ENCODE results near the gene SYS1. TPM values are rescaled to one million over a fixed set of nuclear protein-coding genes. Genes with fewer than 3 reads are reported as not detected.

Gene SYS1
- total RNA-seq, 1 experiment from 2014 or later: 45.5 TPM

GRCh38 chr20:45366631-45367030, 3.7 kb downstream of the SYS1 start:
- Mint-ChIP-seq H3K4me1 (ENCODE audit: low read depth, unreplicated experiment) (peaks cover 28% of the 10 kb centered on the region), H3K27ac (ENCODE audit: unreplicated experiment) (no peak overlapping the region), H3K9me3 (ENCODE audit: low read depth, unreplicated experiment) (no peaks in the 10 kb centered on the region), H3K4me3 (ENCODE audit: low read depth, unreplicated experiment) (no peak overlapping the region), H3K36me3 (ENCODE audit: insufficient read depth, unreplicated experiment) (peaks cover 43% of the 10 kb centered on the region), H3K27me3 (ENCODE audit: unreplicated experiment) (no peaks in the 10 kb centered on the region)
- BruUV-seq (replicated peaks): no TSS peak
- CTCF ChIA-PET: interaction anchor here (2.1 kb wide), 1 partner anchor 70 kb away, joined by 8 read pairs; no protein-coding TSS in a partner anchor
- no peak for DNase-seq
- TF ChIP-seq, protein P1, sequence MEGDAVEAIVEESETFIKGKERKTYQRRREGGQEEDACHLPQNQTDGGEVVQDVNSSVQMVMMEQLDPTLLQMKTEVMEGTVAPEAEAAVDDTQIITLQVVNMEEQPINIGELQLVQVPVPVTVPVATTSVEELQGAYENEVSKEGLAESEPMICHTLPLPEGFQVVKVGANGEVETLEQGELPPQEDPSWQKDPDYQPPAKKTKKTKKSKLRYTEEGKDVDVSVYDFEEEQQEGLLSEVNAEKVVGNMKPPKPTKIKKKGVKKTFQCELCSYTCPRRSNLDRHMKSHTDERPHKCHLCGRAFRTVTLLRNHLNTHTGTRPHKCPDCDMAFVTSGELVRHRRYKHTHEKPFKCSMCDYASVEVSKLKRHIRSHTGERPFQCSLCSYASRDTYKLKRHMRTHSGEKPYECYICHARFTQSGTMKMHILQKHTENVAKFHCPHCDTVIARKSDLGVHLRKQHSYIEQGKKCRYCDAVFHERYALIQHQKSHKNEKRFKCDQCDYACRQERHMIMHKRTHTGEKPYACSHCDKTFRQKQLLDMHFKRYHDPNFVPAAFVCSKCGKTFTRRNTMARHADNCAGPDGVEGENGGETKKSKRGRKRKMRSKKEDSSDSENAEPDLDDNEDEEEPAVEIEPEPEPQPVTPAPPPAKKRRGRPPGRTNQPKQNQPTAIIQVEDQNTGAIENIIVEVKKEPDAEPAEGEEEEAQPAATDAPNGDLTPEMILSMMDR (IDR thresholded peaks at IDR 0.05; ENCODE audit: unreplicated experiment): no peak
- intact Hi-C loops (cut with micrococcal nuclease; ENCODE audit: unreplicated experiment): no loop called here

DNA sequence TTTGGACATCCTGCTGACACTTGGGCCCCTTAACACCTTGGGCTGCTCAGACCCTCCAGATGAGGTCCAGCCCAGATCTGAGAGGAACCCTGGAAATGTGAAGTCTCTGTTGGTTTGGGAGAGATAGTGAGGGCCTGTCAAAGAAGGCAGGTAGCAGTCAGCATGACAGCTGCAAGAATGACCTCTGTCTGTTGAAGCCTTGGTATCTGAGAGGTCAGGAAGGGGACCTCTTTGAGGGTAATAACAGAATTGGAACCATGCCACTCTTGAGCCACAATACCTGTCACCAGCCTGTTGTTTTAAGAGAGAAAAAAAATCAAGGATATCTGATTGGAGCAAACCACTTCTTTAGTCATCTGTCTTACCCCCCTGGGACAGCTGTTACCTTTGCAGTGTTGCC, 4.2 kb downstream of the SYS1 start:
- H3K4me1 Mint-ChIP-seq (ENCODE audit: low read depth, unreplicated experiment): peaks cover 23% of the 10 kb centered on the region
- no TSS peak for BruUV-seq (replicated peaks)
- TF ChIP-seq, protein P1 (IDR thresholded peaks at IDR 0.05; ENCODE audit: unreplicated experiment): no peak
- H3K27ac Mint-ChIP-seq (ENCODE audit: unreplicated experiment): no peak overlapping the region
- DNase-seq: no peak
- intact Hi-C loops (cut with micrococcal nuclease; ENCODE audit: unreplicated experiment): no loop called here
- no peaks in the 10 kb centered on the region for H3K9me3 Mint-ChIP-seq (ENCODE audit: low read depth, unreplicated experiment)
- no peaks in the 10 kb centered on the region for H3K27me3 Mint-ChIP-seq (ENCODE audit: unreplicated experiment)
- peaks cover 41% of the 10 kb centered on the region for H3K36me3 Mint-ChIP-seq (ENCODE audit: insufficient read depth, unreplicated experiment)
- H3K4me3 Mint-ChIP-seq (ENCODE audit: low read depth, unreplicated experiment): no peak overlapping the region
- CTCF ChIA-PET: no interaction called here

DNA sequence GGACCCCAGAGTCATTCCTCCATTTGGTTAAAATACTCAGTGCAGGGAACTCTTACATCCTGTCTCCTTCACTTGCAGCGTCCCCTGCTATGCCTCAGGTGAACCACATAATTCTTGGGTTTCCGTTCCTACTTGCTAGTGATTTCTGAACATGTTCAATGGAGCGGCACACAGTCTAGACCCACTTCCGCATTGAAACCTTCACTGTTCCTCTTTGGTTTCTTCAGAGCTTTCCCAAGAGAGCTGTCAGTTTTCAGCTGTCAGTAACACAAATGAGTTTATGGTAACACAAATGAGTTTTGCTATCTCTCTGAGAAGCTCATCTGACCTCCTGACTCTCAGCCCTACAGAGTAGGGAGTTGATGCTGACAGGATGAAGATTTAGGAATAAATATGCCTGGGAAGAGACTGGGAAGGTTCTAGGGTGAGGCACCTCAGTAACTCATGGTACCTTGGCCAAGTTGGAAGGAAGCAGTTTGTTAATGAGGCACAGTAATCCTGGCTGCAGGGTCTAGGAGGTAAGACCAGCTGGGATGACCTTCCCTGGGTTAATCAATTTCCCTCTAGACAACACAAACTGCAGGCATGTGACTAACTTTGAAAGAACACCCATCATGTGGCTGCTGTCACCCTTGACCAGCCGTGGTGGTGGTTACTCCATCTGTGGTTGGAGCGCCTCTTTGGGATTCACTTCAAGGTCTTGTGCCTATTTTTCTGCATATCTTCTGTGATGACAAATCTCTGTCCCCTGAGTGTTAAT, 5.4 kb downstream of the SYS1 start:
- CTCF ChIA-PET: no interaction called here
- DNase-seq: no peak
- Mint-ChIP-seq H3K4me3 (ENCODE audit: low read depth, unreplicated experiment) (no peak overlapping the region), H3K27ac (ENCODE audit: unreplicated experiment) (no peak overlapping the region), H3K4me1 (ENCODE audit: low read depth, unreplicated experiment) (peaks cover 11% of the 10 kb centered on the region), H3K27me3 (ENCODE audit: unreplicated experiment) (no peaks in the 10 kb centered on the region), H3K36me3 (ENCODE audit: insufficient read depth, unreplicated experiment) (peaks cover 37% of the 10 kb centered on the region), H3K9me3 (ENCODE audit: low read depth, unreplicated experiment) (no peaks in the 10 kb centered on the region)
- intact Hi-C loops (cut with micrococcal nuclease; ENCODE audit: unreplicated experiment): no loop called here
- TF ChIP-seq, protein P1 (IDR thresholded peaks at IDR 0.05; ENCODE audit: unreplicated experiment): no peak
- BruUV-seq (replicated peaks): no TSS peak

DNA sequence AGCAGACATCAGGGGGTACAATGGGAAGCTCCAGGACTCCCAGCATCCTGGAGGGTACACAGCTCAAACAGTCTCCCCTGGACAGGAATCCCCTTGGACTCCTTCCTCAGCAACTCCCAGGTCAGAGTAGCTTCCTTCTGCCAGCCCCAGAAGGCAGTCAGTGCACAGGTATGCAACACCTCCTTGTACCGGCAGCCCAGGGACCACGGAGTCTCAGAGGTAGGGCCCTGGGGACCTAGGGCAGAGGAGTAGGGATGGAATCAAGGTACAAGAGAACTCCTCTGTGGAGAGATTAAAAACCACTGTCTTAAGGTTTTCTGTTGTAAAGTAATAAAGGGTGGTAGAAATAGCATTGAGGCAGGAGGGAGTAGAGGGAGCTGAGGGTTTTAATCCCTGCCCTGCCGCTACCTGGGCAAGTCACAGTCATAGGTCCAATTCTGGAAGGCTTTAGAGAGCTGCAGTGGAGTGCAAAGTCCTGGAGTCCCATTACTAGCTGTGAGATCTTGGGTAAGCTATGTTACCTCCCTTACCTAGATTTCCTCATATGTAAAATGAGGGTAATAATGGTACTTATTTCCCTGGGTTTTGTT, 7.7 kb downstream of the SYS1 start:
- H3K4me1 Mint-ChIP-seq (ENCODE audit: low read depth, unreplicated experiment): no peaks in the 10 kb centered on the region
- intact Hi-C loops (cut with micrococcal nuclease; ENCODE audit: unreplicated experiment): no loop called here
- BruUV-seq (replicated peaks): no TSS peak
- H3K27me3 Mint-ChIP-seq (ENCODE audit: unreplicated experiment): no peaks in the 10 kb centered on the region
- H3K4me3 Mint-ChIP-seq (ENCODE audit: low read depth, unreplicated experiment): no peak overlapping the region
- no peaks in the 10 kb centered on the region for H3K9me3 Mint-ChIP-seq (ENCODE audit: low read depth, unreplicated experiment)
- TF ChIP-seq, protein P1 (IDR thresholded peaks at IDR 0.05; ENCODE audit: unreplicated experiment): no peak
- H3K27ac Mint-ChIP-seq (ENCODE audit: unreplicated experiment): no peak overlapping the region
- DNase-seq: no peak
- CTCF ChIA-PET: interaction anchor here (1.3 to 1.5 kb wide), 2 partner anchors 8 to 11 kb away, joined by 4 to 6 read pairs; no protein-coding TSS in a partner anchor
- peaks cover 34% of the 10 kb centered on the region for H3K36me3 Mint-ChIP-seq (ENCODE audit: insufficient read depth, unreplicated experiment)
